ENCODE data around the gene KLHL13. TPM values are rescaled to one million over a fixed set of nuclear protein-coding genes. Genes with fewer than 3 reads are reported as not detected.

KLHL13 gene
- total and polyA plus RNA-seq, 10 of the 15 experiments (the other 5 are each of a cell fraction or from before 2014, with no cell fraction given): 8.2 to 34.1 (median 13.8) TPM

- no peak for TF ChIP-seq SKIL (IDR thresholded peaks at IDR 0.05; ENCODE audit: low read depth, poor library complexity, severe bottlenecking)
- no peak for TF ChIP-seq IRF4 (IDR thresholded peaks at IDR 0.05; ENCODE audit: low read depth, low read length)
- TF ChIP-seq MTA3 (IDR thresholded peaks at IDR 0.05; ENCODE audit: borderline replicate concordance, low read length): no peak
These were observed 91.4 kb downstream of the KLHL13 start (continued) for GRCh38 chrX:118025226-118025625.

- Histone ChIP-seq H3K4me3 (no peak overlapping the region), H3K36me3 (ENCODE audit: control insufficient read depth in 2 of 2, insufficient read depth in 2 of 2, low read length in 1 of 2) (no peaks in the 10 kb centered on the region), H3K79me2 (ENCODE audit: control insufficient read depth, insufficient read depth, low read length) (no peaks in the 10 kb centered on the region), H3K4me2 (ENCODE audit: control insufficient read depth, insufficient read depth) (no peak overlapping the region), H2AFZ (ENCODE audit: control insufficient read depth, low read depth, low read length) (no peak overlapping the region), H3K27ac (ENCODE audit: control insufficient read depth, insufficient read depth) (no peak overlapping the region), H3K27me3 (replicated peaks in 1 of 2; ENCODE audit: control insufficient read depth in 2 of 2, insufficient read depth in 2 of 2, low read length in 1 of 2) (no peaks in the 10 kb centered on the region), H3K9ac (ENCODE audit: control insufficient read depth, insufficient read depth, low read length) (no peak overlapping the region), H3K9me3 (replicated peaks; ENCODE audit: control insufficient read depth, insufficient read depth, low read length) (no peaks in the 10 kb centered on the region), H4K20me1 (ENCODE audit: control insufficient read depth, insufficient read depth) (no peaks in the 10 kb centered on the region), H3K4me1 (ENCODE audit: control insufficient read depth, insufficient read depth, low read length) (no peaks in the 10 kb centered on the region)
- in situ Hi-C loops (cut with MboI) (no loop called here), intact Hi-C loops (cut with micrococcal nuclease; ENCODE audit: unreplicated experiment) (no loop called here)
- ChIA-PET RAD21 (ENCODE audit: unreplicated experiment) (interaction anchor here (1.0 kb wide), 1 partner anchor 23 kb away, joined by 3 read pairs; no protein-coding TSS in a partner anchor), CTCF (interaction anchor here (1.1 kb wide), 1 partner anchor 159 kb away, joined by 3 read pairs; no protein-coding TSS in a partner anchor), POLR2A (no interaction called here), SMC1A (ENCODE audit: uncharacterized antibody, unreplicated experiment) (interaction anchor here (1.0 to 1.4 kb wide), 3 partner anchors 18 to 188 kb away, joined by 3 read pairs; partner anchors contain the start of gene KLHL13)
- no peak for FAIRE-seq
- BruUV-seq (replicated peaks): no TSS peak
- TF ChIP-seq EP300 (IDR thresholded peaks at IDR 0.05; ENCODE audit: borderline replicate concordance in 1 of 2, control insufficient read depth in 1 of 2, low read depth in 2 of 2, low read length in 2 of 2) (no peak), JUNB (IDR thresholded peaks at IDR 0.05) (peak; percentile 27; the same call in 1 of the 2 replicates)
- 0% methylated on average over 1 of the region's 1 CpG for WGBS (ENCODE audit: insufficient coverage, insufficient replicate concordance, low lambda C conversion rate, missing lambda C conversion rate)
- ATAC-seq: no peak; the same call in 1 of the 3 replicates
- no peak for DNase-seq (ENCODE audit: low read depth, low spot score)
These were observed 92.1 kb downstream of the KLHL13 start for GRCh38 chrX:118024482-118024881.

All from GM12878 (cell line).